Fibroblast of mammary gland (primary cell): ENCODE measurements around the gene CSAD.
A peak's percentile ranks its signal among the peaks of the same experiment; 100 is the strongest.

Experiments
- DNase-seq: peaks from one replicate; pipeline ENCODE4 v3.0.0-alpha.2; 2010; ENCODE audit warnings: low read depth
- H3K4me3 ChIP-seq: 2 replicates; pipeline ENCODE4 v1.5.1; 2011; ENCODE audit warnings: low read depth, mild to moderate bottlenecking, low read length, moderate library complexity; ENCODE audit not compliant: control insufficient read depth
- TF ChIP-seq, protein P1 (sequence below): conservative IDR thresholded peaks from 2 replicates; pipeline ENCODE4 v1.5.1; 2011; ENCODE audit warnings: low read depth, low read length, inconsistent platforms; ENCODE audit not compliant: control insufficient read depth, insufficient read depth

The CSAD gene

GRCh38 chr12:53161119-53161911 lies 19.4 kb downstream of the CSAD start:
- no peak overlapping the region for H3K4me3 ChIP-seq
- TF ChIP-seq, protein P1, sequence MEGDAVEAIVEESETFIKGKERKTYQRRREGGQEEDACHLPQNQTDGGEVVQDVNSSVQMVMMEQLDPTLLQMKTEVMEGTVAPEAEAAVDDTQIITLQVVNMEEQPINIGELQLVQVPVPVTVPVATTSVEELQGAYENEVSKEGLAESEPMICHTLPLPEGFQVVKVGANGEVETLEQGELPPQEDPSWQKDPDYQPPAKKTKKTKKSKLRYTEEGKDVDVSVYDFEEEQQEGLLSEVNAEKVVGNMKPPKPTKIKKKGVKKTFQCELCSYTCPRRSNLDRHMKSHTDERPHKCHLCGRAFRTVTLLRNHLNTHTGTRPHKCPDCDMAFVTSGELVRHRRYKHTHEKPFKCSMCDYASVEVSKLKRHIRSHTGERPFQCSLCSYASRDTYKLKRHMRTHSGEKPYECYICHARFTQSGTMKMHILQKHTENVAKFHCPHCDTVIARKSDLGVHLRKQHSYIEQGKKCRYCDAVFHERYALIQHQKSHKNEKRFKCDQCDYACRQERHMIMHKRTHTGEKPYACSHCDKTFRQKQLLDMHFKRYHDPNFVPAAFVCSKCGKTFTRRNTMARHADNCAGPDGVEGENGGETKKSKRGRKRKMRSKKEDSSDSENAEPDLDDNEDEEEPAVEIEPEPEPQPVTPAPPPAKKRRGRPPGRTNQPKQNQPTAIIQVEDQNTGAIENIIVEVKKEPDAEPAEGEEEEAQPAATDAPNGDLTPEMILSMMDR: no peak
- no peak for DNase-seq

DNA sequence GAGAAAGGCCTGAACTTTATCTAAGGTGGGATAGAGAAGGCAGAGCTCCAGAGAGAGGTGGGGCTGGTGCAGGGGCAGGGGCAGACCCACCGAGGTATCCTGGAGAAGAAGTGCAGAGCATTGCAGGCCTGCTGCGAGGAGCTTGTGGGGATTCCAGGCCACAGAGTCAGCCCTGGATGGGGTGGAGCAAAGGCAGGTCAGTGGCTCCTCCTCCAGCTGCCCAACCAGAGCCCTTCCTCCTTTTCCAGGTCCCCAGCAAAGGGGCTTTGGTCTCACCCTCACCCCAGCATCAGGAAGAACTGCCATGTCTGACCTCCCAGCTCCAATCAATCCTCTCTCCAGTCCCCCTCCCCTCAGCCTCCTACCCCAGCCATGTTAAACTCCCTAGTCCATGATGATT lies 20.1 kb downstream of the CSAD start:
- no peak for DNase-seq
- H3K4me3 ChIP-seq: no peak overlapping the region
- TF ChIP-seq, protein P1: no peak

DNA sequence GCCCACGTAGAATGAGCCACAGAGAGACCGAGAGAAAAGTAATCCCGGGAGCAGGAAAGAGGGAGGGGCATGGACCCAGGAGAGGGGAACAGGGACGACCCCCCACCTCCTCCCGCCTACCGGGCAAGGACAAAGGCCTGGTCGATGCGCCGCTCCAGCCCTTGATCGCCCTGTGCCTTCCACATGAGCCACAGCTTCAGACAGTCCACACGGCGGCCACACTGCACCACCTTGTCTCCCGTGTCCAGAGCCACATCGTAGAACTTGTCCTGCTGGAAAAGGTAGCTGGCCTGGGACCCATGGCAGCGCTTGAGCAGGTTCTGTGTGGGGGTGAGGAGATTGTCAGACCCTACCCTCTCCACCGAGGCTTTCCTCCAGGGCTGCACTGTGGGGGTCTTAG lies 20.7 kb downstream of the CSAD start:
- DNase-seq: no peak
- H3K4me3 ChIP-seq: no peak overlapping the region
- TF ChIP-seq, protein P1: no peak

- no peak overlapping the region for H3K4me3 ChIP-seq
- TF ChIP-seq, protein P1: peak; percentile 99
- peak; percentile 80 for DNase-seq
Observed at GRCh38 chr12:53159195-53159839, 21.4 kb downstream of the CSAD start.

DNA sequence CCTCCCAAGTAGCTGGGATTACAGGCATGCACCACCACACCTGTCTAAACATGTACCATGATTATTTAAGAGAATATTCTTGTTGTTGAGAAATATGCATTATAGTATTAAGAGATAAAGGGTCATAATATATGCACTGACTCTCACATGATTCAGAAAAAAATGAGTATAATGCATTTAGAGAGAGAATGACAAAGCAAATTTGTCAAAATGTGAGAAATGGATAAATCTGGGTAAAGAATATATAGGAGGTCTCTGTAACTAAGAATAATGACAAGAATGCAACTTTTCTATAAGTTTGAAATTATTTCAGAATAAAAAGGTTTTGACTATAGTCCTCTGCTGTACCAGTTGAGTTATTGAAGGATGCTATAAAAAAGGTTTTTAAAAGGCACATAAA lies 28.3 kb downstream of the CSAD start:
- H3K4me3 ChIP-seq: no peak overlapping the region
- TF ChIP-seq, protein P1: no peak
- no peak for DNase-seq

DNA sequence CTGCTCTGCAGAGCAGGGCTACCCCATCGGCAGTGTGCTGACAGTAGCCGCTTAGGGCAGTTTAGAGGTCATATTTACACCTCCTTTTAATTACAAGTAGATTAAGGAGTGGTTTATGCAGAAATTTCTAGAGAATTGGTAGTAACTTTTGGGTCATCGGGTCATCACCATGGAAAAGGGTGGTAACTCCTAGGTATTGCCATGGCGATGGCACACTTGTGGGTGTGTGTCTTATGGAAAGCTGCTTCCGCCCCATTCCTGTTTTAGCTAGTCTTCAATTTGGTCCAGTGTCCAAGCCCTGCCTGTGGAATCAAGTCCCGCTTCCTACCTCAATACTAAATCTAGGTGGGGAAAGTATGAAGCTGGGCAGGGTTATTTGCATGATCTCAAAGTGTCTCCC lies 29.7 kb downstream of the CSAD start:
- no peak for DNase-seq
- TF ChIP-seq, protein P1: no peak
- no peak overlapping the region for H3K4me3 ChIP-seq
